Fibroblast of skin of back (primary cell): ENCODE data around the gene OSBPL8.

ENCODE experiments used
- DNase-seq: peaks from one replicate; pipeline ENCODE4 v3.0.0-alpha.2; 2013

OSBPL8 gene

DNA sequence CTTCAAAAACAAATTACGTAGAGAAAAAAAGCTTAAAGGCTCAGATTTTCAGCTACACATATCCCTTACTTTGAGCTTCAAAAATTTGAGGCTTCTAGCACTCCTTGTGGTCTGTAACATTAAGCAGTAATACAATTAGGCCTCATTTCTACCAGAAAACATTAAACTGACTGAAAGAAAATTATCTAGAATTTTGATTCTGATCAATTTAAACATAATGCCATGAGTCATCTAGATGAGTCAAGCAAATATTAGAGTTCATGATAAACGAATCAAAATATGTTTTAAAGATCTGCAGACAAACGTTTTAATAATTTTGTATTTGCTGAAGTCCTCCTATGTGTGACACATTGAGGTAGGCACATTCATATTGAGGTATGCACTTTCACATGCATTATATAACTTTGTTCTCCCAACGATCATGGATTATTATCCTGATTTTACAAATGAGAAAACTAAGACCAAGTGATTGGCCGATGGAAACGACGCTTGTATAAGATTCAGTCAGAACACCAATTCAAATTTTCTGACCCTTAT is 4.3 kb downstream of the OSBPL8 start:
- DNase-seq, result no peak

GRCh38 chr12:76554405-76555230 is 5.0 kb downstream of the OSBPL8 start:
- no peak for DNase-seq

GRCh38 chr12:76552343-76552938 is 7.1 kb downstream of the OSBPL8 start:
- DNase-seq, result peak; percentile 49

DNA sequence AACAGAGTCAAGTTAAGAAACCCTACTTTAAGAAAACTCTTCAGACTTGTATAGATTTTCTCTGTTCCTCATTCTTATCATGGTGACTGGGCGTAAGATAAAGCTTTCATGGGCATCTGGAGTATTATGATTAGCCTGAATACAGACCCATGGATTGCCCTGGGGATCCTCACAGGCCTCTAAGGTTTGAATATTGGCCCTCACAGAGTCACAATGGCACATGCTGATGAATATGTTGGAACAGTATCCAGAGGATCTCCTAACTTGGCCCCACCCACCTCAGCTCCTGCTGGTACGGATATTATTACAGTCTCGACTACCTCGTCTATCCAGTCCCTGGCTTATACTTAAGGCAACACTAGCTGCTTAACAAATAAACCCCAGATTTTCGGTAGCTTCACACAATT is 8.1 kb downstream of the OSBPL8 start:
- no peak for DNase-seq

- DNase-seq, result peak; percentile 16
These were observed 10.4 kb downstream of the OSBPL8 start for GRCh38 chr12:76549131-76549530.

DNA sequence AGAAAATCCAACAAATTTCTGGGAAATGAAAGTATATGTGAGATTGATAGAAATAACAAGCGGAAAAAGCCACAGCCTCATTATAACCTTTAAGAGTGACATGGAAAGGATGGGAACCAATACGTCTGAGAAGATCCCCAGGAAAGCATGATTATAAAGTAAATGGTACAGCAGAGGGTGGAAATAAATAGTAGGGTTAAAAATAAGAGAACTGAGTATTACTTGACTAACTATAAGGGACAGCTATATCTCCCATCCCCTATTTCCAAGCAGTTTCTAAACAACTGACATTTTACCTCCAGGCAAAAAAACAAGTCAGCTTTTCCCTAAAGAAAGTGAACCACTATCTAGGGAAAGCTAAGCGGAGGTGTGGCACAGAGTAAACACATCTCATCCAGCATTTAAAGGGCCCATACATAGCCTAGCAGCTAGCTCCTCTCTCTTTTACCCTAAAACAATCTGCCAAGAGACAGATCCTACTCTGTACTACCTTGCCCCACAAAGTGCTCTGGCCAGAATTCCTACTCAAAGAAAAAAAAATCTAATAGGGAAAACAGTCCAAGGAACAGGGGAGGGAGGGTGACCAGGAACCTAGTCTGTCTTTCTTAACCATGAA is 11.2 kb downstream of the OSBPL8 start:
- DNase-seq, result no peak

DNA sequence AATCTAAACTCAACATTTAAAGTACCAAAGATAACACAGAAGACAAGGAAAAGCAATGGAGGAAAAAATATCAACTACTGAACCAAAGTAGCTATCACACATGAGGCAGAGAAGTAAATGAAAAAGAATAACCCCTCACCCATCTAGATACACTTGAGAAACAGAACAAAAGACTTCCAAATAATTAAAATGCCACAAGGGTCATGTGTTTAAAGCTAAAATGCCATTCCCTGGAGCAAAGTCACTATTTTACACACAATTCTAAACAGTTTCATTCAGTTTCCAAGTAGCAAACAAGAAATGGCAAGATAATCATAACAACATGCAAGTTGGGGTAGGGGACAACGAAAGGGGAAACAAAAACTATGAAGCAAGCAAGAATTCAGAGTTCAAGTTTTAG is 12.0 kb downstream of the OSBPL8 start:
- no peak for DNase-seq

DNA sequence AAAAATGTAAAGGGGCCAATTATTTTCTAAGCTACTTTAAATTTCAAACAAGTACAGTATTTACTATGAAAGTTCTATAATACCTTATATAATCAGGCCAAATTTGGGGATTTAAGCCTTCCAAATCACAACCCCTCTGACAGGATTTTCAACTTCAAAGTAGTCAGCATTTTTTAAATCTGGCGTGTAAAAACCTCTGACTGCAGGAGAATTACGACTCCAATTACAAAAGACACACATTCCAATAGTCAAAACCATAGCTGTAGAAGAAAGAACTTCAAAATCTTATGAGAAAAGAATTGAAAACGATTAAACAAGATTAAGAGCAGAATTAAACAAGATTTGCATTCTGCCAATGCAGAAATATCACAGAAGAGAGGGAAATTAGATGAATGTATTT is 12.7 kb downstream of the OSBPL8 start:
- DNase-seq, result no peak

GRCh38 chr12:76545486-76545885 is 14.1 kb downstream of the OSBPL8 start:
- DNase-seq, result no peak

GRCh38 chr12:76544601-76545261 is 14.8 kb downstream of the OSBPL8 start:
- no peak for DNase-seq

DNA sequence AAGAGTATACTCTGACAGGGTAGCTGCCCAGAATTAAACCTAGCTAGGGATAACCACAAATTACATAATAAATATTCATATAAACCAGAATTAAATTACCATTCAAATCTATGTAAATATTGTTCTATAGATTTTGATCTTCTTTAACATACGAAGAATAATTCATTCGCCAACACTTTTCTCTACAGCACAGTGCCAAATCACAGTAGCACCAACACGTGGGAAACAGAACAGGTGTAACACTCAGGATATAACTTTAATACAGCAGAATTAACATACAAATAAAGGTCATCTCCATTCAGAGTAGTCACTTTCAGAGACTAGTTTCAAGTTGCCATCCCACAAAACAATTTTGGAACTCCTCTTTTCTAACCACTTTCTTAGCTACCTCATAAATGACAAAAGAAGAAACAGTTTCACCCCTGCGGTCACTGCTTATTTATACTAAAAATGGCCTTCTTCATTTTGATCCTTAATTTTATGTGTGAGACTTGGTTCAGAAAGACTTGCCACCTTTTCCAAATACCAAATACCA is 15.7 kb downstream of the OSBPL8 start:
- no peak for DNase-seq

DNA sequence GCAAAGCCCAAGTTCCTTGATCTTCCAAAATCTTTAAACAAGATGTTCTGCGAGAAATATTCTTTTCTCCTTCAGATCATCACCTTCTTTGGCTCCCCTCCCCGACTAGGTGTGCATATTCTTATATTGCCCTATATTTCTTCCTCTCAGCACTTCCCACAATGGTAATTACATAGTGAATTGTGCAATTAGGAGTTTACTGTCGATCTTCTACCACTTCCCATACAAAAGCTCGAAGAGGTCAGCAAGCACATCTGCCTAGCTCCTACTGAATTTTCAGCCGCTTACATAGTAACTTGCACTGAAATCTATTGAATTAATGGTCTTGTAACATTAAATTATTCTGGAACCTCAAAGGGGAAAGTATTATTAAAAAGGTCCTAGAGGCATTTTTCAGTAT is 16.7 kb downstream of the OSBPL8 start:
- DNase-seq, result no peak

DNA sequence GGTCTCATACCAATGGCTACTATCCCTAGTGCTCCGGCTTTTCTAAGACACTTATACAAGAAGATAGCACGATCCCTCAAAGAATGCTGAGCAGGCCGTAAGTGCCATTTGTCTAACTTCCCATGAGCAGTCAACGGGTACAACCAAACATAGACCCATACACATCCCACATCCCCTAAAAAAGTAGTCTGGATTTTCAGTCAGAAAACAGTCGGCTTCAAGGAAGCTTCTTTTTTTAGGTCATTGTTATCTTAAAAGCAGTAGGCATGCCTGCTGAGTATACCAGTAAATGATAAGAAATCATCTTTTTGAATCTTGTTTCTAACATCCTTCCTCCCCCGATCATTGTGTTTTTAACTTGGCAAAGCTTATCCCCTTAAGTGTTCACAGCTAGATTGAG is 19.8 kb downstream of the OSBPL8 start:
- no peak for DNase-seq

- no peak for DNase-seq
These were observed 21.6 kb downstream of the OSBPL8 start for GRCh38 chr12:76537923-76538322.

- no peak for DNase-seq
These were observed 23.0 kb downstream of the OSBPL8 start for GRCh38 chr12:76536546-76536945.

DNA sequence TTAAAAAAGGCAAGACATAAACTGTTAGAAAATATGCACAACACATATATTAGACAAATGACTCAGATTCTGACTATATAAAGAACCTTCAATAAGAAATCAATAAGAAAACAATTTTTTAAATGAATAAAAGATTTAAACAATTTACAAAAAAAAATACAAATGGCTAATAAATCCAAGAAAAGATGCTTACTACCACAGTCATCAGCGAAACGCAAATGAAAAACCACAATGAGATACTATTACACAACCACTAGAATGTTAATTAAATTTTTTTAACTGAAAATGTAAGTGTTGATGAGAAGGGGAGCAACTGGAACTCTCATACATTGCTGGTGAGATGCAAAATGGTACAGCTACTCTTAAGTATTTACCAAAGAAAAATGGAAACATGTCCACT is 24.4 kb downstream of the OSBPL8 start:
- no peak for DNase-seq

DNA sequence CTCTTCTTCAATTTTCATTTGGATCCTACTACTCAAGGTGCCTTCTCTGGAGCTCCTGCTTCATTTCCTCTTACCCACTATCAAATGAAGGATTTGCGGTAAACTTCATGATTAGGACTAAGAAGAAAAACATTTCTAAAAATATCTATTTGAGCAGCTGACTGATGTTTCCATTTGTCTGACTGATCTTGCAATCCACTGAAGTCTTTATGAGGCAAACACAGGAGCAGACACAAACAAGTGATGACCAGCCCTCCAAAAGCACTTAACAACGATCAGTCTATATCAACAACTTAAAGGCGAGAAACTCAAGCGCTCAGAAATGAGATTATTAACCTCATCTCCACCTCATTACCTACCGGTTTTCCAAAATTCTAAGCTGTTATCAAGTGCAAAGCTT is 26.2 kb downstream of the OSBPL8 start:
- no peak for DNase-seq

- no peak for DNase-seq
These were observed 27.1 kb downstream of the OSBPL8 start for GRCh38 chr12:76532520-76532919.

DNA sequence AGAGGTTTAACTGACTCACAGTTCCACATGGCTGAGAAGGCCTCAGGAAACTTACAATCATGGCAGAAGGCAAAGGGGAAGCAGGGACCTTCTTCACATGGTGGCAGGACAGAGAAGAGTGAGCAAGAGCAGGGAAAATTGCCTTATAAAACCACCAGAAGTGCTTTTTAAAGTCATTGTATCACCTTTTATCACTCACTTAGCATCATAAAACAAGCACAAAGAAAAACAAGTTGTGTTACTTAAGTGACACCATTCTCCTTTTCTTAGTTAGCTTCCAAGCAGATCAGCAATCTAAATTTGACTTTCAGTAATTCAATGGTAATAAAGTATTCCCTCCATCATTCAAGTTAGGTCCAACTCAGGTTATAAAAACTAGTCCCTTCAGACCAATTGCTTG is 28.5 kb downstream of the OSBPL8 start:
- no peak for DNase-seq

DNA sequence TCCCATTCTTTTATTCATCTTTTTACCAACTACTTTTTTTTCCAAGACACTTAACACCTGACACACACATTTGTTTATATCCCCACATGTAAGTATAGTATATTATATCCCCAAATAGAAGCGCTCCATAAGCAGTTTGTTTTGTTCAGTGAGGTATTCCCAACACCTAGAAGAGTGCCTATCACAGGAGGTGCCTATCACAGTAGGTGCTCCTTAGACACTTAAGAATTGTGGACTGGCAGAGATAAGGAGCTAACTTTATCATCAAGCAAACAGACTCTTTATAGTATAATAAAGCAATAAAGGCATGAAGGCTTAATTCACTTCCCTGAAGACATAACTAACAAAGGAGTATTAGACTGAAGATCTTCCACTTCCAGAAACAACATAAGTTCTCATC is 29.1 kb downstream of the OSBPL8 start:
- DNase-seq, result no peak

- DNase-seq, result no peak
These were observed 30.2 kb downstream of the OSBPL8 start for GRCh38 chr12:76529226-76529918.

- no peak for DNase-seq
These were observed 36.2 kb downstream of the OSBPL8 start for GRCh38 chr12:76523408-76523807.
